Activated CD4-positive, CD25-positive, alpha-beta regulatory T cell treated with anti-CD3 and anti-CD28 coated beads, Interleukin-2, amount 50 U/mL, for 24 hours (primary cell): ENCODE data around the gene FAM193B.

Experiments
- ATAC-seq, 2 donors: fragments of 150-1000 bp; cut with Tn5 transposase; one replicate each; pipeline ENCODE4 v1.10.0; 2021; ENCODE audit warnings: mild to moderate bottlenecking in 1 of 2, moderate library complexity in 1 of 2

Gene FAM193B

DNA sequence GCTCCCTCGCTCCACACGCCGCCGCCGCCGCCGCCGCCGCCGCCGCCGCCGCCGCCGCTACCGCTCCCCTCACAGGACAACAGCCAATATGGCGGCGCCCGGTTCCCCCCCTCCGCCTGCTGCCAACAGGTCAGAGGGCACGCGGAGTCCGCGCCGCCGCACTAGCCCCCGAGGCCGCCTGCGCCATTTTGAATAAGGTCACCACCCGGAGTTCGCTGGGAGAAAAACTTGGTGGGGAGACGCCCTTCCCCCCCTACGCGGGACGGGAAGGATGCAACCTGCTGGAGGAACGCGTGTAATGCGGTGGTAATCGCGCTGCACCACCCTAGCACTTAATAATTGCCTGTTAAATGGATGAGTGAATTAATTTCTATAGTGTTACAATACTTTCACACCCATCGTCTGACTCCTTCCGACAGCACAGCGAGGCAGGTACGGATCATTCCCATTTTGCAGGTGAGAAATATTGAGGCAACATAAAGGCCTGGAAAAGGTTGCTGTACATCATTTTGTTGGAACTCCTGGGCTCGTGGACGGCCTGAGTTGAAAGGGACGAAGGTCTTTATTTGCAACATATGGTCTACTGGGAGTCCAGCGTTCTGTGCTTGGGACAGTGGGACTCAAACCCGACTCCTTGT lies at the start of gene FAM193B:
Gene FAM193B, minus strand, starts transcription at position 90 of the 638 bp plus-strand sequence. CDS start 105 bp downstream, outside the sequence.
- peak; percentile 98 for ATAC-seq

DNA sequence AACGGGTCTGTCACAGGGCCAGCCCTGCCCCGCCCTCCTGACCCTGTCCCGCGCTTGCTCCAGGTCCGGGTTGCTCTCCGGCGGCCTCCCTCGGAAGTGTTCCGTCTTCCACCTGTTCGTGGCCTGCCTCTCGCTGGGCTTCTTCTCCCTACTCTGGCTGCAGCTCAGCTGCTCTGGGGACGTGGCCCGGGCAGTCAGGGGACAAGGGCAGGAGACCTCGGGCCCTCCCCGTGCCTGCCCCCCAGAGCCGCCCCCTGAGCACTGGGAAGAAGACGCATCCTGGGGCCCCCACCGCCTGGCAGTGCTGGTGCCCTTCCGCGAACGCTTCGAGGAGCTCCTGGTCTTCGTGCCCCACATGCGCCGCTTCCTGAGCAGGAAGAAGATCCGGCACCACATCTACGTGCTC lies 49.8 kb upstream of the FAM193B start:
- no peak for ATAC-seq

- ATAC-seq: no peak
Observed at GRCh38 chr5:177603631-177604030, 49.3 kb upstream of the FAM193B start.

GRCh38 chr5:177602458-177602830 lies 48.1 kb upstream of the FAM193B start:
- no peak for ATAC-seq

DNA sequence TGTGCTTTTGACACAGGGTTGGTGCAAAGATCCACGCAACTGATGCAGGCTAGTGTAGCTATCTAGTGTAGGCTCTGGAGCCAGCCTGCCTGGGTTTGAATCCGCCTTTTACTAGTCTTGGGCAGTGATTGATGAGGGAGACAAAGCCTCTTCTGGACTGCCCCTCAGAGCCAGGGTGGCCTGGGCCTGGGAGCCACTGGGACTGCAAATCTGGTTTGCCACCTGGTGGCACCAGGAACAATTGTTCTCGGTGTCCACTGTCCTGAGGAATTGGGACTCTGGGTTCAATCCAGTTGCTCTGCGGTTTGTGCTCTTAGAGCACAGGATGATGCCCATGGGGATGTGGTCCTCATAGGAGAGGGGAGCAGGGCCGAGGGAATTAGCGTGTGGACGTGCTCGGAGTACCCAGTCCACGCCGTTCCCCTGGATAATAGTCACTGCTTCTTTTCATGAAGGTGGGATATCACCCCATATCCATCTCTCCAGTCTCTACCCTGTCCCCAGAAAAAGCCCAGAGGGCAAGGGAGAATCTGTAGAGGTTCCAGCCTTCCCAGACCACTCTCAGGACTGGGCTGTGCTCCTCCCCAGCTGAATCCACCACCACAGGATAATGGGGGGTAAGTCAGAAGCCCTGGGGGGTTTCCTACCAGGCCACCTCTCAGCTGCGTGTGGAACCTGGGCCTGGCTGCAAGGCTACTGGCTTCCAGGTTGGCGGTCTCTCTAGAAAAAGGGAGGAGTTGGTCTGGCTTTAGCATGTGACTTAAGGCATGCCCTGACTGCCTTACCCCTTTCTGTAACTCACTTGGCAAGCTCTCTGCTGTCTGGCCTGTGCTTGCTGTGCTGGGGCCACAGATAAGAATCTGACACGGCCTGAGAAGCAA lies 47.5 kb upstream of the FAM193B start:
- ATAC-seq: no peak

DNA sequence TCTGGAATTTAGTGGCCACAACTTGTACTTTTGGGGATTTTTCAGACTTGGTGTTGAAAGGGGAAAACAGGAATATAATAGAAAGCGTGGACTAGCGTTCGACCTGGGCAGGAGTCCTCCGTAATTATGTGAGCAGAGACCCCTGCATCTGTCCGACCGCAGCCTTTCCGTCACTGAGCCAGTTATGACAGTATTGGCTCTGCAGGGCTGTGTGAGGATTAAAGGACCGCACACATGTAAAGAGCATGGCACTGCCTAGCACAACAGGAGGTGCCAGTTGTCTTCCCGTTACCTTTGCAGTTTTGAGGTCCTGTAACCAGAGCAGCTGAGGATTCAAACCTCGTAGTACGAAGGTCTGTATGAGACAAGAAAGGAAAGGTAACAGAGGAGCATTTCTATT lies 46.8 kb upstream of the FAM193B start:
- no peak for ATAC-seq

DNA sequence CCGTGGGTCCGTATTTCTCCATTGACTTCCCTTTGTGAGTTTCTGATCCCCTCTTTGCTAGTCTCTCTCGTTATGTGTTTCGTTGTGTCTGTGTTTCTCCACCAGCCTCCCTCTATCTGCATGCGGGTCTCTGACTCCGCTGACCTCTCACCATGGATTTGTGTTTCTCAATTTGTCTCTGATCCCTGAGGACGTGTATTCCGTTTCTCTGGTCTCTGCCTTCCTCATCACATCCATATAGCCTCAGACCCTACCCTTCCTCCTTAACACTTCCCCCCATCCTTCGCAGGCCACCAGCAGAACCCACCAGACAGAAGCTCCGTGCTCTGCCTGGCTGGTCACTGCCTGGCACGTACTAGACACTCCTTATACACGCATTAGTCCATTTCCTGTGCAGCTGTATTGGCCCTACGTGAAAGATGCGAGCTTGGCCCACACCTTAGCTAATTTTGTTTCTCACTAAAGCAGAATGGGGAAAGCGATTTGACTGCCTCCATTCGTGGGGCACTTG lies 46.2 kb upstream of the FAM193B start:
- no peak for ATAC-seq

- ATAC-seq: peak; percentile 89 to 92
Observed at GRCh38 chr5:177599731-177600507, 45.6 kb upstream of the FAM193B start, which contains the start of gene B4GALT7. Gene B4GALT7 (plus strand): TSS chr5:177600132. CDS start chr5:177600211, 79 bp downstream.

DNA sequence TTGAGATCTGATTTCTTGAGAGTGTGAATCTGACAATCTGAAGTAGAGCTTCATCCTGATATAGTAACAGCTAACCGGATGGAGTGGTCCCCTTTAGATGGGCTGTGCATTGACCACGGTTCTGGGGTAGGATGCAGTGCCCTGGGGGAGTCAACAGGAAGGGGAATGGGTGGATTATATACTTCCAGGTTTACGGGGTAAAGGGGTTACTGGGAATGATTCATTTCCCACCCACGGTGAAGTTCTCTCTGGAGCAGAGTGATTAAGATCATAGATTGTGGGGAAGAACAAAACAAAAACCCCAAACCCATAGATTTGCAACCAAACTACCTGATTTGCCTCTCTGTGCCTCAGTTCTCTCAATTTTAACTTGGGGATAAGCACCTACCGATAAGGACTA lies 44.1 kb upstream of the FAM193B start:
- no peak for ATAC-seq

- no peak for ATAC-seq
Observed at GRCh38 chr5:177596775-177597238, 42.4 kb upstream of the FAM193B start.

- no peak for ATAC-seq
Observed at GRCh38 chr5:177595991-177596774, 41.8 kb upstream of the FAM193B start.

DNA sequence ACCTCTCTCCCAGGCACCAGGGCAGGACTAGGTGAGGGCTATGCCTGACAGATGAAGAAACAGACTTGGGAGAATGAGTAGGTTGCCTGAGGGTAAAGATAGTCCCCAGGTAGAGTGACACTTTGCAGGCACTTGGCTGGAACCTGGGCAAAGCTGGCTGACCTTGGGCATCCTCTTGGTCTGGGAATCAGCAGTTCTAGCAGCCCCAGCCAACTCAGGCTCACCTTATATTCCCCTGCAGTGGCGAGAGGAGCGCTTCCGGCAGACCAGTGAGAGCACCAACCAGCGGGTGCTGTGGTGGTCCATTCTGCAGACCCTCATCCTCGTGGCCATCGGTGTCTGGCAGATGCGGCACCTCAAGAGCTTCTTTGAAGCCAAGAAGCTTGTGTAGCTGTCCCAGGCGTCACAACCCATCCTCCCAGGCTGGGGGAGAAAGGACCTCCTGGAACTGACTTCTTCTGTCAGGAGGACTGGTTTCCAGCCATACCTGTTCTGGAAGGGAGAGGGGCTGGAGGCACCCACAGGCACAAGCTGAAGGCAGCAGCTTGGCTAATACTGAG lies 40.7 kb upstream of the FAM193B start:
- ATAC-seq: no peak

DNA sequence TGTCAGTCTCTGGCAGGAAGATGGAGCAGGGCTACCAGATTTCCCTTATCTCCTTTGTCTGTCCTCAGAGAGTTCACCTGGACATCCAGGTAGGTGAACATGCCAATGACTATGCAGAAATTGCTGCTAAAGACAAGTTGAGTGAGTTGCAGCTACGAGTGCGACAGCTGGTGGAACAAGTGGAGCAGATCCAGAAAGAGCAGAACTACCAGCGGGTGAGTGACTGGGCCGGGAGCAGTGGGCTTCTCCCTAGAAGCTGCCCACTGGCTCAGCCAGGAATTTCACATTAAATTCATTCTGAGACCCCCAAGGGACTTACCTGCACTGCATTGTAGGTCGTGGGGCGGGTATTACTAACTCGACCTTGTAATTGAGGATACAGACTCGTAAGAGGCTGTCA lies 39.7 kb upstream of the FAM193B start:
- ATAC-seq: no peak

- no peak for ATAC-seq
Observed at GRCh38 chr5:177593511-177593910, 39.1 kb upstream of the FAM193B start.

DNA sequence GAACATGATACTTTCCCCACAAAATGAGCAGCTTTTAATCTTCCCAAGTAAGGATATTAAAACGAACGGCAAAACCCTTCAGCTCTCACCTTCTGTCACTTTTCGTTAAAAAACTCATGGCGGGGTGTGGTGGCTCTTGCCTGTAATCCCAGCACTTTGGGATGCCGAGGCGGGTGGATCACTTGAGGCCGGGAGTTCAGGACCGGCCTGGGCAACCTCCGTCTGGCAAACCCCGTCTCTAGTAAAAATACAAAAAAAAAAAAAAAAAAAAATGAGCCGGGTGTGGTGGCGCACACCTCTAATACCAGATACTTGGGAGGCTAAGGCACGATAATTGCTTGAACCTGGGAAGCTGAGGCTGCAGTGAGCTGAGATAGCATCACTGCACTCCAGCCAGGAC lies 38.5 kb upstream of the FAM193B start:
- no peak for ATAC-seq

GRCh38 chr5:177592010-177592834 lies 37.9 kb upstream of the FAM193B start, which contains the start of gene TMED9:
Gene TMED9 (plus strand): TSS chr5:177592203. CDS start chr5:177592215, 12 bp downstream.
- peak; percentile 96 to 97 for ATAC-seq

DNA sequence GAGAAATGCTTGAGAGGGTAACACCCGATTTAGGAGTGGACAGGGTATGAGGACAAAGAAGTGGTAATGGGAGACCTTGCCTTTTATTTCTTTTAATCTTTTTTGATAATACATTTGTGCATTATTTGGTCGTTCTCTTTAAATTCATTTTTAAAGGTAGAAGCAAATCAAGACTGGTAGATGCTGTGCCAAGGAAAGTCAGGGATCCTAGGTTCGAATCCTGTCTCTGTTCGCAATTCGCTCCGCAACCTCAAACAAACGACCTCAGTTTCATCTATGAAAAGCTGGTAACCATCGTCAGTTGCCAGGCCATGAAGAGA lies 37.3 kb upstream of the FAM193B start:
- no peak for ATAC-seq

DNA sequence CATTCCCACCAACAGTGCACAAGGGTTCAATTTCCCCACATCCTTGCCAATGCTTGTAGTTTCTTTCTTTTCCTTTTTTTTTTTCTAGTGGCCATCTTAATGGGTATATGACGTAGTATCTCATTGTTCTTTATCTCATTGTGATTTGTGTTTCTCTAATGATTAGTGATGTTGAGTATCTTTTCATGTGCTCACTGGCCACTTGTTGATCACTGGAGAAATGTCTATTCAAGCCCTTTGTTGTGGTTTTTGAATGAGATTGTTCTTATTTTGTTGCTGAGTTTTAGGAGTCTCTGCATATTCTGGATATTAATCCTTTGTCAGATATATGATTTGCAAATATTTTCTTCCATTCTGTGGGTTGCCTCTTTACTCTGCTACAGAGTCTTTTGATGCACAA lies 36.0 kb upstream of the FAM193B start:
- ATAC-seq: no peak

- peak in 1 of 2 donors; percentile 18 for ATAC-seq
Observed at GRCh38 chr5:177588413-177588909, 34.1 kb upstream of the FAM193B start.

GRCh38 chr5:177578316-177578715 lies 24.0 kb upstream of the FAM193B start:
- no peak for ATAC-seq

DNA sequence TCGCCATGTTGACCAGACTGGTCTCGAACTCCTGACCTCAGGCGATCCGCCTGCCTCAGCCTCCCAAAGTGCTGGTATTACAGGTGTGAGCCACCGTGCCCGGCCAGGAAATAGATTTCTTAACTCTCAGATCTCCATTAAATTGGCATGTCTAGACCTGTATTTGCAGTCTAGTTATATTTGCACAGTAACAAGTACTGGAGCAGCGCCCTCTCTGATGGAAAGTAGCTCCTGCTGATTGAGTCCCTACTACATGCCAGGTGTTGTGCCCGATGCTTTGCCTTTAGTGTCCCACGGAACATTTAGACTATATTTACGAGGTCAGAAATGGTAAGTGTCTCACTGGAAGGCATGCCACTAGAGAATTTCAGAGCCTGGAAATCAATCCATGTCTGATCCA lies 21.8 kb upstream of the FAM193B start:
- no peak for ATAC-seq
